Erythroblast (primary cell): ENCODE results near the gene SCIN.
"Not testable (repeated sequence)": the region's sequence is repeated elsewhere in the genome, so short reads cannot be mapped to it uniquely, and the experiment has no call there.

ENCODE experiments used
- DNase-seq, 2 experiments: peaks; one replicate each; lab custom pipeline; 2025; lab: John Stamatoyannopoulos, UW
- GATA1 ChIP-seq: IDR thresholded peaks from 2 replicates; pipeline ENCODE4 v1.6.1; 2011; ENCODE audit warnings: low read depth, mild to moderate bottlenecking, control low read depth, low read length, moderate library complexity
- POLR2A ChIP-seq: IDR thresholded peaks from 2 replicates; pipeline ENCODE4 v1.6.1; 2011; ENCODE audit warnings: mild to moderate bottlenecking, low read length

The SCIN gene

DNA sequence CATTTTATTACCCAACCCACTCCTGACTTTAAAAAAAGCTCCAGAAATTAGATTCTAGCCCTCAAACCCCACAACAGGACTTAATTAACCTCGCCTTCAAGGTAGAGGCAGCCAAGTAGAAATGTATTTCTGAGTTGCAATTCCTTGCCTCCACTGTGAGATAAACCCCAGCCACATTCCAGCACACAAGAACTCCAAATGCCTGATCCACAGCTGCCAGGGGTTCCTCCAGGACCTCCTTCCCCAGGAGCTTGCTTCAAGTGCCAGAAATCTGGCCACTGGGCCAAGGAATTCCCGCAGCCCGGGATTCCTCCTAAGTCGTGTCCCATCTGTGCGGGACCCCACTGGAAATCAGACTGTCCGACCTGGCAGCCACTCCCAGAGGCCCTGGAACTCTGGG lies 91.1 kb downstream of the SCIN start:
- TF ChIP-seq POLR2A (no peak), GATA1 (no peak)
- no peak for DNase-seq

DNA sequence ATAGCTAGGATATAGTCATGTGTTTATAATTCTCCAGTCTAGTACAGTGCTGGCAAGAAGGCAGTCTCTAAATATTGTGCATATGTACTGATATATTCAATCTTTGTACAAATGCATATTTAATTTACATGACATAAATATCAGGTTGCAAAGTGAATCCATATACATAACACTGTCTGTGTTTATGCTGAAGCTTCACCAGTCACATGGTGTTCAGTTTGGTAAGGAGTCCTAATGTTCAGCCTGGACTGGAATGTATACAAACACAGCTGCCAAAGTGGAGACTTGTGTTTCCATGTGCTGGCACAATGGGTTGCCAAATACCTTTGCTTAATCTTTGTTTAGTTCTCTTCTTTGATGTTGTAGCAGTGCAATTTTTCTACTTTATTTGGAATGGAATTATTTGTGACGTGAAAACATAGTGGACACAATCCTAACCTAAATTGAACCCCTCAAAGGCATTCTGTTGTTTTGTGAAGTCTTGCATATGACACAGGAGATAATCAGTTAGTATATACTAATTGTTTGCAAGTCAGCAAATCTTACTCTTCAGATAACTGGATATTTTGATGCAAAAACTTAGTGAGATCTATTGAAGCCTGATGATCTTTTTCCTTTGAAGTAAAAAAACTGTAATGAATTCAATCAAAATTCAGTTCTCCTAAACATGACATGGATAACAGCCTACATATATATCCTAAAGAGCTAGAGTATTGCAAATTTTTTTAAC lies 99.6 kb downstream of the SCIN start:
- TF ChIP-seq GATA1 = no peak
- TF ChIP-seq POLR2A = no peak
- no peak for DNase-seq

DNA sequence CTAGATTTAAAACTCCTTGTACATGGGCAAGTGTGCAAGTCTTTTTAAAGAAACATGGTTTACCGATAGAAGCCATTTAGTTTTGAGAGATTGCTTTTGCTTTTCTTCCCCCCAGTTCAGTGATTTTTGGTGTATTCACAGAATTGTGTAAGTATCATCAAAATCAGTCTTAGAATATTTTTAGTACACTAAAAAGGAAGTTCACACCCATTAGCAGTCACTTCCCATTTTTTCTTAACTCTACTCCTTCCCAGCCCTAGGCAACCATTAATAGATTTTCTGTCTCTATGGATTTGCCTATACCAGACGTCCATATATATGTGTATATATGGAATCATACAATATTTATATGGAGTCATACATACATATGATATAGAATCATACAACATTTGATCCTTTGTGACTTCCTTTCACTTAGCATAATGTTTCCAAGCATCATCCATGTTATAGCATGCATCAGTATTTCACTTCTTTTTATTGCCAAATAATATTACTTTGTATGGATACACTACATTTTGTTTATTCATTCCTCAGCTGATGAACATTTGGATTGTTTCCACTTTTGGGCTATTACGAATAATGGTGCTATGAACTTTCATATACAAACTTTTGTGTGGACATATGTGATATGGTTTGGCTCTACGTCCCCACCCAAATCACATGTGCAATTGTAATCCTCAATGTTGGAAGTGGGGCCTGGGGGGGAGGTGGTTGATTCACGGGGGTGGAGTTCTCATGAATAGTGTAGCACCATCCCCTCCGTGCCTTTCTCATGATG lies 100.4 kb downstream of the SCIN start:
- TF ChIP-seq POLR2A (no peak), GATA1 (no peak)
- no peak for DNase-seq

DNA sequence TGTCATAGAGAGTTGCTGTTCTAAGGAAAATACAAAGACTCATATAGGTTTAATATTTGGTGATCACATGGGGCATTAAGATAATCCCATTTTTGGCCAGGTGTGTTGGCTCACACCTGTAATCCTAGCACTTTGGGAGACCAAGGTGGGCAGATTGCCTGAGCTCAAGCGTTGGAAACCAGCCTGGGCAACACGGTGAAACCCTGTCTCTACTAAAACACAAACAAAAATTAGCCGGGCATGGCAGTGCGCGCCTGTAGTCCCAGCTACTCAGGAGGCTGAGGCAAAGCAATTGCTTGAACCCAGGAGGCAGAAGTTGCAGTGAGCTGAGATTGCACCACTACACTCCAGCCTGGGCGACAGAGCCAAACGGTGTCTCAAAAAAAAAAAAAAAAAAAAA lies 102.9 kb downstream of the SCIN start:
- DNase-seq = not testable (repeated sequence)

DNA sequence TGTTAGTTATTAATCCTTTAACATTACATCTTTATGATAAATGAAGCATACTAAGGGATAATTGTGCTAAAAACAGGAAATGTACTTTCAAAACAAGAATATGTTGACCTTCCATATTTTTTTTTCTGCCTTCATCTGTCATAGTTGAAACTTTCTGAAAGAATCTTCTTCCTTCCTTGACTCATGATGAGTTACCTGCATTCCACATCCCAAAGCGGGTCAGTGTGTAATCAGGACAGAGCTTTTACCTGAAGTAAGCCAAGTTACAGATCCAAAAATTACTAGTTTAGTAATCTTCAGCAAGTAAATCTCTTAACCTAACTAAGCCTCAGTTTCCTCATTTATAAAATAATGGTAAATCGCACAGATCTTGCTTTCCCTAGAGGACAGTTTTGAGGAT lies 103.5 kb downstream of the SCIN start:
- TF ChIP-seq POLR2A (no peak), GATA1 (no peak)
- no peak for DNase-seq

DNA sequence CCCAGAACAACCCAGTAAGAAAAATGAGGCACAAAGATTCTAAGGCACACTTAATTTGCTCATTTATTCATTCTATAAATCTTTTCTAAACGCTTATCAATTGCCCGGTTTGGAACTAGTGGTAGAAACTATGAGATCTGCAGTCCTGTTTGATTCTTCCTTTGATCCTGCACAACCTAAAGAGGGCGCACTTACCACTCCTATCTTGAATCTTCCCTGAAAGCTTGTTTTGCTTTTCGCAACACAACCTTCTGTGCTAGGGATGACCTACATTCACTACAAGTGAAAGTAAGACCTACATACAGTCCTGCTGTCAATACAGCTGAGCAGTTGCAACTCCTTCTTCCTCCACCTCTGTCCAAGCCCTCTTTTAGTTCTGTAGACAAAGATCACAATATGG lies 104.3 kb downstream of the SCIN start:
- TF ChIP-seq GATA1 (no peak), POLR2A (no peak)
- peak; percentile 70 to 75 for DNase-seq

DNA sequence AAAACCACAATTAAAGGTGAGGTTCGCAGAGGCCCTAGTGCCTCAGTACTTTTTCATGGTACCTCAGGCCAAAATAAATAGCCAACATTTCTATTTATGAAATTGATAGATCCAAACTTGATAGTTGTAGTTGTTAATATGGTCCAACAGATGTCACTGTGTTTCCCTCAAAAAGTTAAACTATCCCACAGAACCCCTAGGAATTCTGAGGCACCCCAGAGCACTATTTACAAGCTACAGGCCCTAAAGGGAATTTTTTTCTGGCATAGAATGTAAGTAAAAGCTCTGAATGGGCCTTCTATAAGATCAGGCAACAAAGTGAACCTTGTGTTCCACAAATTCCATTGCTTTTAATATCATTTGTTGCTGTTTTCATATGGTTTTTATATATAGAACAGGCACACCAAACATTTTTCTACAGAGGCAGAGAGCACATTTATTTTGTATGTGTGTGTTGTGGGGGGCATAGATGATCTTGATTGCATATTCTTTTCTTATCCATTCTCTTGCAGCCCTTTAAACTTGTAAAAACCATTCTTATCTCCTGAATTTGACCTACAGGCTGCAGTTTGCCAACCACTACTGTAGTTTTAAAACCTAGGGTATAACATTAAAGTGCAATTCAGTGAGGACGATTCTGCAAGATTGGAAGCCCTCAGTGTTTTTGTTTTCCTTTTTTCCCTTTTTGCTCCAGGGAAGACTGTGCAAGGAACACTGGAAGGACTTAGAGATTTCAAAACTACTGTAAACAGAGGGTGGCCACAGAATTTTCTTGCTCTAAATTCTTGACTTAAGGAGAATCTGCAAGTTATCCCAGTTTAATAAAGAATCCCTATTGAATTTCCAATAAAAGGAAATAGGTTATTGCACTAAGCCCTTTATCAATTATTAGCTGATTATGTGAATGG lies 113.4 kb downstream of the SCIN start:
- no peak for TF ChIP-seq GATA1
- no peak for TF ChIP-seq POLR2A
- DNase-seq = peak; percentile 53 to 62

DNA sequence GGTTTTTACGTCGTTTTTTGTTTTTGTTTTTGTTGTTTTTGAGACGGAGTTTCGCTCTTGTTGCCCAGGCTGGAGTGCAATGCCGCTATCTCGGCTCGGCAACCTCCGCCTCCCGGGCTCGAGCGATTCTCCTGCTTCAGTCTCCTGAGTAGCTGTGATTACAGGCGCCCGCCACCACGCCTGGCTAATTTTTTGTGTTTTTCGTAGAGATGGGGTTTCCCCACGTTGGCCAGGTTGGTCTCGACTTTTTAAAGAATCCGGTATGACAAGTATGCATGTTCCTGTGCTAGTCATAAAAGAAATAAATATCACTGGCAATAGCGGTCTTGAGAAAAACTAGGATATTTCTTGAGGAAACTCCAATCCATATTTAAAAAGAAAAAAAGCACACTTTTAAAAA lies 114.2 kb downstream of the SCIN start:
- DNase-seq = no peak
- TF ChIP-seq GATA1 (no peak), POLR2A (no peak)

DNA sequence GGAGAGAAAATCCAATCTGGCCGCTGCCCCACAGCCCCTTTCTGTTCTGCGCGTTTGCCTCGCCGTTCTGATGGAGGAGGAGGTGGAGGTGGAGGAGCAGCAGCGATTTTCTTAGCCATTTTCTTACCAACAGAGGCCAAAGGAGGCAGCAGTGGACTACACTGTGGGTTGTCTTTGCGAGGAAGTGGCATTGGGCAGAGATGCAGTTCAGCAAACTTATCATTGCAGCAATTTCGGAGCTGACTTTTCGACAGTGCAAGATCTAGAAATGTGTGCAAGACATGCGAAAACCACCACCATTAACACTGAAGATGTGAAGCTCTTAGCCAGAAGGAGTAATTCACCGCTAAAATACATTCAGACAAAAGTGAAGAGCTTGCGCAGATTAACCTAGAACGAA lies 115.0 kb downstream of the SCIN start:
- TF ChIP-seq POLR2A (no peak), GATA1 (no peak)
- peak; percentile 51 to 61 for DNase-seq

DNA sequence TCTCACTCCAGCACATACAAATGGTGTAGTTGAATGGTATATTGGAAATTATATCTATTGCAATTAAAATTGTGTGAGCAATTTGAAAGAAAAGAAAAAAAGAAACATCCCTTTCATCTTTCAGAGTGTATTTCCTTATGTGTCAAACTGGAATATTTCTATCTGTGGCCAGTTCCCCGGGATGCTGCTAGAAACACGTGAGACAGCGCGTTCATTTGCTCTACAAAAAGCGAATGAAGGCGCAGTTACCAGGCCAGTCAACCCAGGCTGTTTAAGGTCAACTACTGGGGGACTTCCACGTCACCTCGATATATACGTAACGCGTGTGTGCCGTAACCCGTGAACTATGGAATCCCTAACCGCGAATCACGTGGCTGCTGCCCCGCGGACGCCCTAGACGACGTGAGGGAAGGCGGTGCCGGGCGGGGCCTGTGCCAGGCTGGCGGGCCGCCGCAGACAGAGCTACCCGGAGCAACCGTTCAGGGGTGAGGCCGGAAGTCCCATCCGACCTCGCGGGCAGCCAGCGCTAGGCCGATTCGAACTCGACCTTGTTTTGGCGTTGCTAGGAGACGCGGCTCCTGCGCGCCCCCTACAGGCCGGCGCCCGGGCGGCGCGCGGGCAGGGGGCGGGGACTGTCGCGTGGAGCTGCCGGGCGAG lies 115.8 kb downstream of the SCIN start:
- TF ChIP-seq GATA1 (no peak), POLR2A (no peak)
- peak; percentile 96 for DNase-seq

DNA sequence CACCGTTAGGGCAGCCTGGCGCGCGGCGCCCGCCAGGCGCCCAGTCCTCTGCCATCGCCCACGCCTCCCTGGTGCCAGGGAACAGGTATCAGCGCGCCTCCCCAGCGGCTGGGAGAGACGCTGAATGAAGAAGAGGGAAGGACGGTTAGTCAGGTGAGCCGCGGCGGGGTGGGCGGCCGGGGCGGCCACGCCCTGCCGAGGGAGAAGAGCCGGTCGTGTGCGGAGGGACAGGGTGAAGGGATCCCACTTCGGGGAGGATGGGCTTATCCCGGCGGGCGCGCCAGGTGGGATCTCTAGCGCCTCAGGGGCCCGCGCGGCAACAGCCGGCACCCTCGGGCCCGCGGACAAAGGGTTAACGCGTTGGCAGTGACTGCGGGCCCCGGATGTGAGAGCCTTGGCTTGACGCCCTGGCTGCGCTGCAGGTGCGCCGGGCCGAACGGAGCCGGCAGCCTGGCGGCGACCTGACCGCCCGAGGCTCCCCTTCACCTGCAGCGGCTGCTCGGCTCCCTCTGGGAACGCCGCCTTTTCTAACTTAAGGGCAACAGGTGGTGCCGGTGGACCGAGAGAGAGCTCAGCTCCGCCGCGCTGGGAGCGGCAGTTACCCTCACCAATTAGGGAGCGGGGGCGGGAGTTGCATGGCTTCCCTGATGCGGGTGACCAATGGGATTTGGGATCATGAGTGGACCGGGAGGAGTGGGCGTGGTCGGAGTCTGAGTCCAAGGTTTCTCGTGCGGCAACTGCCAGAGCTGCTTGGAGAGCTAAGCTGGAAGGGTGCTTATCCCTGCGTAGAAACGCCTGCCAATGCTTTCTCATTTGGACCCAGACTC lies 116.6 kb downstream of the SCIN start, which contains the start of gene ARL4A:
Gene ARL4A (plus strand): TSS at position 743 of the 827 bp plus-strand sequence. CDS start 622 bp downstream, outside the sequence.
- peak; percentile 99 for DNase-seq
- no peak for TF ChIP-seq GATA1
- peak; percentile 99 for TF ChIP-seq POLR2A

DNA sequence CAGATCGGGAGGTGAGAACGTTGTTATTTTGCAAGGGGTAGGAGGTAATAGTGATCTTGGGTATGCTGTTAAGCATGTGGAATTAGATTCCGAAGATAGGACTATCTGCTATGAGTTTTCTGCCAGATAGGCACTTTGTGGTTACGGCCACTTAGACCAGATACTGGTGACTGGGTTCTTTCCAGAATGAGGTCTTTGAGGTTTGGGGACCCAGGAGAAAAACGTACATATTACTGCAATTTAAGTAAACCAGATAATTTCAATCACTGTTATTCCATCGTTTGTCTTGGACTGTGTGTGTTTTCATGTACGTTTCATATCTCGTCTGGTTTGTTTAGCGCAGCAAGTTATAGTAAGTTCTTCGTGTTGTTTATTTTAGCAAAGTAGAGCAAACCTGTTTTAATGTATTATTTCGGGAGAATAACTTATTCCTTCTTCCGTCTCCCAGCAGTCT lies 117.2 kb downstream of the SCIN start:
- no peak for DNase-seq
- TF ChIP-seq GATA1 = no peak
- peak; percentile 86 for TF ChIP-seq POLR2A

DNA sequence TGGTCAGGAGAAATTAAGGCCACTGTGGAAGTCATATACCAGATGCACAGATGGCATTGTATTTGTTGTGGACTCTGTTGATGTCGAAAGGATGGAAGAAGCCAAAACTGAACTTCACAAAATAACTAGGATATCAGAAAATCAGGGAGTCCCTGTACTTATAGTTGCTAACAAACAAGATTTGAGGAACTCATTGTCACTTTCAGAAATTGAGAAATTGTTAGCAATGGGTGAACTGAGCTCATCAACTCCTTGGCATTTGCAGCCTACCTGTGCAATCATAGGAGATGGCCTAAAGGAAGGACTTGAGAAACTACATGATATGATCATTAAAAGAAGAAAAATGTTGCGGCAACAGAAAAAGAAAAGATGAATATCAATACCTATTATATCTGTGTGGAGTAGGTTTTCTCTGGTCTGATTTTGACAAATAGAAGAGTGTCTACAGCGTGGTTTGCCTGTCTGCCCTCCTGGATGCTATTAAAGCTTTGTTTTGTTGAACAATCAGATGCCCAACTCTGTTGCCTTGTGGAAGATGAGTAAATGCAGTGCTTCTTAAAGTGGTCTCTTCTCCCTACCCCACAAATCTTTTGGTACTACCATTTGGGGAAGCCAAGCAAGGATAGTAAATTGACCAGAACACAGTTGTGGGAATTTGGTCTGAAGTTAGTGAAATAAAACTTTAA lies 118.1 kb downstream of the SCIN start:
- DNase-seq = peak in 1 of 2 experiments; percentile 61
